ENCODE results near the gene MSANTD4. TPM values are rescaled to one million over a fixed set of nuclear protein-coding genes. Genes with fewer than 3 reads are reported as not detected.

MSANTD4 gene
- 29.8 and 37.0 TPM in 2 replicates for total RNA-seq

DNA sequence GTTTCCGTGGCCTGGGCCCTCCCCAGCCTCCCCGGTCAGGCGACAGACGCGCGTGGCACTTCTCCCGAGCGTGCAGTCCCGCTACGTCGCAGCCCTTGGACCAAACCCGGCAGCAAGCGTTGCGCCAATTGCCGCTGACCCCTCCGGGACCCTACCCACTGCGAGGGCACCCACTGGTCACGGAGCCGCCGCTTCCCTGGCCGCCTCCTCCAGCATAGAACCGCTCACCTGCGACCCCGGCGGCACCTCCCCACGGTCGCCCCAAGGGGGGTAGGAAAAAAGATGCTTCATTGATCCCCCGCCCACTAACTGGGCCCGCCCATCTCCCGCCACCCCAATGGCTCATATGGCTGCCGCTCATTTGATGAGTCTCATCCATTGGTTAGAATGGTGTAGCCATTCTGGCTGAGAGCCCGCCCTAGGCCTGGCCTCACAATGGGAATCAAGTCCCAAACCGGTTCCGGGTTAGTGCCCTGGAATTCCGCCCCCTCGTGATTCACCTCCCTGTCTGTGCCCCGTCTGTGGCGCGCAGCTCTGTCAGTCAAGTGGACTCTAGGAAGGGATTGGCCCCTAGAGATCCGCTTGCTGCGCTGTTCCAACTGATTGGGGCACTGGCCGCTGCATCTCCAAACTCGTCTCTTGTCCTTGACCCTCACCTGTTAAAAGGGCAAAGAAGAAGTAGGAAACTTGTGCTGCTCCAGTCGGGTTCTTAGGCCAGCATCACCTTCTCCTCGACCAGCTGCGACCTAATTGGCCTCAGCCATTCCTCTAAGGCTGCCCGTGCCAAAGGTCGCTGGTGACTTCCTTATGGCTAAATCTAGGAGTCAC, at the start of gene MSANTD4:
Gene MSANTD4 (minus strand): TSS at position 274 of the 828 bp plus-strand sequence. CDS start 11,323 bp downstream, outside the sequence.

Small RNA genes lying within 50 kb of the gene (small RNA-seq; reads per million reads assigned to genes)
- not detected for gene RNU6-277P

Other genes with a start within 250 kb of the MSANTD4 start
- 5.6 and 6.3 TPM in 2 replicates for gene KBTBD3, start 55.1 kb upstream of the MSANTD4 start, total RNA-seq
- gene AASDHPPT, start 55.4 kb upstream of the MSANTD4 start, total RNA-seq: 72.1 and 77.8 TPM in 2 replicates

Measured in thoracic aorta endothelial cell (primary cell).